Measurements from ENCODE around the gene TAF3.

- TF ChIP-seq, protein P1, sequence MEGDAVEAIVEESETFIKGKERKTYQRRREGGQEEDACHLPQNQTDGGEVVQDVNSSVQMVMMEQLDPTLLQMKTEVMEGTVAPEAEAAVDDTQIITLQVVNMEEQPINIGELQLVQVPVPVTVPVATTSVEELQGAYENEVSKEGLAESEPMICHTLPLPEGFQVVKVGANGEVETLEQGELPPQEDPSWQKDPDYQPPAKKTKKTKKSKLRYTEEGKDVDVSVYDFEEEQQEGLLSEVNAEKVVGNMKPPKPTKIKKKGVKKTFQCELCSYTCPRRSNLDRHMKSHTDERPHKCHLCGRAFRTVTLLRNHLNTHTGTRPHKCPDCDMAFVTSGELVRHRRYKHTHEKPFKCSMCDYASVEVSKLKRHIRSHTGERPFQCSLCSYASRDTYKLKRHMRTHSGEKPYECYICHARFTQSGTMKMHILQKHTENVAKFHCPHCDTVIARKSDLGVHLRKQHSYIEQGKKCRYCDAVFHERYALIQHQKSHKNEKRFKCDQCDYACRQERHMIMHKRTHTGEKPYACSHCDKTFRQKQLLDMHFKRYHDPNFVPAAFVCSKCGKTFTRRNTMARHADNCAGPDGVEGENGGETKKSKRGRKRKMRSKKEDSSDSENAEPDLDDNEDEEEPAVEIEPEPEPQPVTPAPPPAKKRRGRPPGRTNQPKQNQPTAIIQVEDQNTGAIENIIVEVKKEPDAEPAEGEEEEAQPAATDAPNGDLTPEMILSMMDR (IDR thresholded peaks at IDR 0.05) = no peak
- no peak for TF ChIP-seq RFX5 (IDR thresholded peaks at IDR 0.05; ENCODE audit: low read length)
- TF ChIP-seq FOXJ3 (CRISPR knock-in tag; IDR thresholded peaks at IDR 0.05) = no peak
- no peak for TF ChIP-seq PBX3 (IDR thresholded peaks at IDR 0.05)
- TF ChIP-seq NFIC (IDR thresholded peaks at IDR 0.05; ENCODE audit: borderline replicate concordance) = no peak
- no peak for TF ChIP-seq REST (IDR thresholded peaks at IDR 0.05; ENCODE audit: low read depth, low read length)
- TF ChIP-seq POLR2AphosphoS5 (IDR thresholded peaks at IDR 0.05; ENCODE audit: low read depth, low read length) = no peak
- TF ChIP-seq ELF1 (IDR thresholded peaks at IDR 0.05) = no peak
- TF ChIP-seq, protein P2, sequence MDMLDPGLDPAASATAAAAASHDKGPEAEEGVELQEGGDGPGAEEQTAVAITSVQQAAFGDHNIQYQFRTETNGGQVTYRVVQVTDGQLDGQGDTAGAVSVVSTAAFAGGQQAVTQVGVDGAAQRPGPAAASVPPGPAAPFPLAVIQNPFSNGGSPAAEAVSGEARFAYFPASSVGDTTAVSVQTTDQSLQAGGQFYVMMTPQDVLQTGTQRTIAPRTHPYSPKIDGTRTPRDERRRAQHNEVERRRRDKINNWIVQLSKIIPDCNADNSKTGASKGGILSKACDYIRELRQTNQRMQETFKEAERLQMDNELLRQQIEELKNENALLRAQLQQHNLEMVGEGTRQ (IDR thresholded peaks at IDR 0.05; ENCODE audit: borderline replicate concordance, low read depth, low read length) = no peak
- no peak for TF ChIP-seq EZH2phosphoT487 (IDR thresholded peaks at IDR 0.05; ENCODE audit: borderline replicate concordance, low read depth)
- no peak for TF ChIP-seq RAD21 (IDR thresholded peaks at IDR 0.05; ENCODE audit: low read length)
- no peak for TF ChIP-seq EP300 (IDR thresholded peaks at IDR 0.05; ENCODE audit: borderline replicate concordance in 1 of 2, low read depth in 1 of 2, low read length in 1 of 2)
- TF ChIP-seq, protein P3, sequence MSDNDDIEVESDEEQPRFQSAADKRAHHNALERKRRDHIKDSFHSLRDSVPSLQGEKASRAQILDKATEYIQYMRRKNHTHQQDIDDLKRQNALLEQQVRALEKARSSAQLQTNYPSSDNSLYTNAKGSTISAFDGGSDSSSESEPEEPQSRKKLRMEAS (IDR thresholded peaks at IDR 0.05; ENCODE audit: low read depth) = no peak
- no peak for TF ChIP-seq ZBTB33 (IDR thresholded peaks at IDR 0.05; ENCODE audit: borderline replicate concordance, low read depth)
Observed at GRCh38 chr10:7902413-7902812, 84.1 kb downstream of the TAF3 start.
